Left forelimb (tissue), 1 donor: ENCODE data around the gene BMX.

Experiments
- DNase-seq: peaks from one replicate; pipeline ENCODE4 v3.0.0-alpha.2; 2018; ENCODE audit warnings: low spot score

Gene BMX

GRCh38 chrX:15507005-15507404, 6.4 kb downstream of the BMX start:
- no peak for DNase-seq

DNA sequence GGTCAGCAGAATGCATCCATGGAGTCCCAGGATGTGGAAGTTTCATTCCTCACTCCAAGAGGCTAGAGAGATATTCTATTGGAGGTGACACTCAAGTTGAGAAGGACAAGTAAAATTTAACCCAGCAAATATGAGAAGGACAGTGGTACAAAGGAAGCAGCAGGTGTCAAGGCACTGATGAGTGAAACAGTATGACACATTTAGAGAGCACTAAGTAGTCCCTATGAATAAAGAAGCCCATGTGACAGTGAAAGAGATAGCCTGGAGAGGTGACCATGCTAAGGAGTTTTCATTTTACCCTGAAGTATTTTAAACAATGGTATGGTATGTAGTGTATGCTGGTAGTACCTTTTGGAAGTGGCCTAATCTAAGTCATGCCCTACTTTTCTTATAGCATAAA, 9.2 kb downstream of the BMX start:
- no peak for DNase-seq

DNA sequence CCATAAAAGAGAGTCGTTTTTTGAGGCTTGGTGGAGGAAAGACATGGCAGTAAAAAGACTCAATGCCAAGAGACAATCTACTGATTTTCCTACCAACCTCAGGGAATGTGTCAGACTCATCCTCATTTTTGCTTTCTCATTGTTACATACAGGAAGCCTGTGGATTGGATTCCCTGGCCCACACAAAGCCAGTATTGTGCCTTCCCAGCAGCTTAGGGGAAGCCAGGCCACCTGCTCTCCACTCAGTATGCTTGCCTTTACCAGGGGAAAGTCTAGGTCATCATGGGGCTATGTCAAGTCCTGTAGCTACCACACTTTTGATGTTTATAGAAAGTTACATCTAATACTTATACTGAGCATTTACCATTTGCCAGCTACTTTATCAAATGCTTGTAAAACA, 11.0 kb downstream of the BMX start:
- DNase-seq = no peak

DNA sequence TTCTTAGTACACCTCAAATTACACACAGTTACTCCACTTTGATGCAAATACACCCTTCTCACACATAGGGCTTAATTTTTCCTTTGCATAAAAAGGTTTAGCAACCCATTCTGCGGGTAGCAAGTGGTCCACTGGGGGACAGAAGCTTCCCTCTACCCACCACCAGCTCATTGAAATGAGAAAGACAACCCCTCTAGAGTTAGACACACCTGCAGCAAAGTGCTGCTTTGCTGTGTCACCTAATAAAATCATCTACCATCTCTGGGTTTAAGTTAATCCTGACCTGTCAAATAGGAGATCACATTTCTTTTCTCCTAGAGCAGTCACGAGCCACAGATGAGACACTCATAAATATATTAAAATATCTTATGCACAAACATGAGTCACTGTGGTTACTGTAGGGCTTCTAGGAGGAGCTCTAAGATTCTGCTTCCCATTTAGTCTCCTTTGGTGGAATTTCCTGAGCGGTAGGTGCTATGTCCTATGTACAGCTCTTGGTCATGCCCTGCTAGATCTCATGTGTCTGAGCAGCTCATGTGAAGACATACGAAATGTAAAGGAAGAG, 11.9 kb downstream of the BMX start:
- no peak for DNase-seq

GRCh38 chrX:15514279-15514678, 13.7 kb downstream of the BMX start:
- DNase-seq = no peak

GRCh38 chrX:15515931-15516330, 15.3 kb downstream of the BMX start:
- DNase-seq = no peak

DNA sequence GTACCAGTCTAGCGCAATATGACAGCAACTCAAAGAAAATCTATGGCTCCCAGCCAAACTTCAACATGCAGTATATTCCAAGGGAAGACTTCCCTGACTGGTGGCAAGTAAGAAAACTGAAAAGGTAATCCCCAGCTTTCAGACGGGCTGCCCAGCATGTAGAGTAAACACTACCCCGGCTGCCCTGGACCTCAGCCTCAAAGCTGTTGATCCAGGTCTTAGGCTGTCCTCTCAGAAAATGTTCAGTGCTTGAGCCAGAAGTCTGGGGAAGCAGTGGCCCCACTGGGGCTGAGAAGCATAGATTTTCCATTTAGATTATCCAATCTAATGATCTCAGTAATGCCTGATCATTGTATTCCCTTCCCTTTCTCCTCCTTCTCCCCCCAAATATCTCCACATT, 21.9 kb downstream of the BMX start:
- no peak for DNase-seq

DNA sequence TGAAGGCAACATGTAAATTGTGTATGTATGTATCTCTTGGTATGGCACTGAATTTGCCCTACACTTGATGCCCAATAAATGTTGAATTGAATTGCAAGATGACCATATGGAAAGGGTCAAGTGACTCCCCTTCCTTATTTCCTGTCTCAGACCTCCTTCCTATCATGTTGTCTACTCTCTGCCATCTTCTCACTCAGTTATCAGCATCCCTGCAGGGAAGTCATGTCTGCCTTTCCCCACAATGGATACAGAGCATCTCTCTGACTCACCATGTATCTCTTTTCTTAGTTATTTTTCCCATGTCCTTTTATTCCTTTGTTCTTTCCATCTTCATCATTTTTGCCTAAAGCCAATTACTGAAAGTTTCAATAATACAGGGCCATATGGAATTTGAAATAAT, 22.5 kb downstream of the BMX start:
- DNase-seq = no peak

GRCh38 chrX:15524417-15524816, 23.8 kb downstream of the BMX start:
- no peak for DNase-seq

- DNase-seq = no peak
These were observed 25.2 kb downstream of the BMX start for GRCh38 chrX:15525664-15526416.

GRCh38 chrX:15529165-15529564, 28.6 kb downstream of the BMX start:
- no peak for DNase-seq

DNA sequence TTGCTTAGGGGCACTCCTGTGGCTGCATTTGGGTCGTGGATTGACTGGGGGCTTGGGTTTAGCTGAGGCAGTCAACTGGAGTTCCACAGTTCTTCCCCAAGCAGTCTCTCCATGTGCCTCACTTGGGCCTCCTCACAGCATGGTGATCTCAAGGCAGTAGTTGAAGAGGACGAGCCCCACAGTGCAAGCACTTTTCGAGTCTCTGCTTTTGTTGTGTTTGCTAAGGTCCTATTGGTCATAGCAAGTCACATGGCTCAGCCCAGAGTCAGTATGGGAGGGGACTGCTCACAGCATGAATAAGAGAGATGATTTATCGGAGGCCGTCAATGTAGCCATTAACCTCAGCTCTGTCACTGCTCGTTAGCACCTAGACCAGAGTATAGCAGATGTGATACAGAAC, 29.7 kb downstream of the BMX start:
- no peak for DNase-seq

DNA sequence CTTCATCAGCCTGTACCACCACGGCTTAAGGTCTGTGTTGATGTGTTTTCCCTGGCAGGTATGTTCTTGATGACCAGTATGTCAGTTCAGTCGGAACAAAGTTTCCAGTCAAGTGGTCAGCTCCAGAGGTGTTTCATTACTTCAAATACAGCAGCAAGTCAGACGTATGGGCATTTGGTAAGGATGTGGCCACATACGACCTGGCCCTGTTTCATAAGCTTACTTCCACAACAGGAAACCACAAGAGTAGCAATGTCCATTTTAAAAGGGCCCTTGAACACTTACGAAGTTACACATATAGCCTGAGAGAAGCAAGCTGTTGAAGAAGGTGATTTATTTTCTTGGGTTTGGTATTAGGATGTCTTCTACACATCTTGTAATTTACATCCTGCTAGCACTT, 46.1 kb downstream of the BMX start:
- no peak for DNase-seq

DNA sequence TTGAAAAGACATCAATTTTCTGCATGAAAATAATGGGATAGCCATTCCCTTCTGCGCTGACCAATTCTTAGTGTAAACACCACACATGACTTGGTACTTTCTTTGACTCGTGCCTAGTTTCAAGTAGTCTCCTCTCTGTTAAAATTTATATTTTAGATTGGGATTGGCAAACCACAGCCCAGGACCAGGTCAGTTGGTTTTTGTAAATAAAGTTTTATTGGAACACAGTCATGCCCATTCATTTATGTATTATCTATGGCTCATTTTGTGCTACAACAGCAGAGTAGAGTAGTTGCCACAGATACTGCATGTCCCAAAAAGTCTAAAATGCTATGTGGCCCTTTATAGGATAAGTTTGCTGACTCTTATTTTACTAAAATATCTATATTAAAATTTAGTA, 46.7 kb downstream of the BMX start:
- no peak for DNase-seq

DNA sequence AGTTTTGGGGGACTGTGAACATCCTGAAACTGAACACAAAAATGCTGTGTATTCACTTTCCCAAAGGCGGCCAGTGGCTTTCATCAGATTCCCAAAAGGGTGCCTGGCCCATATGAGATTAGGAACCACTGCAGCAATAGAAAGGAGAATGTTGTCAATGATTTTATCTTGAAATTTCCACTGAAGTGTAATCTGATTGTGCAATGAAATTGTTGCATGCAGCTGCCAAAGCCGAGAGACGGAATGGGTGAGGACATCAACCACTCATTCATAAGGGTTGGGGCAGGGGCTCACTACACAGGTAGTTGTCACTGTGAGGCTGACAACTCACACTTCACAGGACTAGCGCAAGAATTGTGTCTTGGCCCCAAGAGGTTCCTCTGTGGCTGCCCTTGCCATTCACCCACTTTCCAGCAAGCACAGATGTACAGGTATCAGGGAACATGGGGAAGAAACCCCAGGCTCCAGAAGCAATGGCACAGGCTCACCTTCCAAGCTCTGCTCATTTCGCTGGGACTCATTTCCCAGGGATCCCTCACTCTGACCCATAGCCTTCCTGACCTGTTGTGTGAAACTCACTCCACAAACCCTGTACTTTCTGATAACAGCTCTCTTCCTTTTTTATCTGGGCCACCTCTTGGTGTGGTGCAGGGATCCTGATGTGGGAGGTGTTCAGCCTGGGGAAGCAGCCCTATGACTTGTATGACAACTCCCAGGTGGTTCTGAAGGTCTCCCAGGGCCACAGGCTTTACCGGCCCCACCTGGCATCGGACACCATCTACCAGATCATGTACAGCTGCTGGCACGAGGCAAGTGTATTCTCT, 48.8 kb downstream of the BMX start:
- no peak for DNase-seq

DNA sequence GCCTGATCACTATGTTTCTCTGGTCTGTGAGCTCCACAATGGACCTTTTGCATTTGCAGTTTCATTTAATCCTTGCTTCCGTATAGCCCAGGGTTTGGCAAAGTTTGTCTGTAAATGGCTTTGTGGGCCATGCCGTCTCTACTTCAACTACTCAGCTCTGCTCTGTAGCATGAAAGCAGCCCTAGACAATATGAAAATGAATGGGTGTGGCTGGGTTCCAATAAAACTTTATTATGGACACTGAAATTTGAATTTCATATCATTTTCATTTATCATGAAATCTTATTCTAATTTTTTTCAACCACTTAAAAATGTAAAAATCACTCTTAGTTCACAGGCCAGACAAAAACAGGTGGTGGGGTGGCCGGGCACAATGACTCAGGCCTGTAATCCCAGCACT, 58.6 kb downstream of the BMX start:
- no peak for DNase-seq

DNA sequence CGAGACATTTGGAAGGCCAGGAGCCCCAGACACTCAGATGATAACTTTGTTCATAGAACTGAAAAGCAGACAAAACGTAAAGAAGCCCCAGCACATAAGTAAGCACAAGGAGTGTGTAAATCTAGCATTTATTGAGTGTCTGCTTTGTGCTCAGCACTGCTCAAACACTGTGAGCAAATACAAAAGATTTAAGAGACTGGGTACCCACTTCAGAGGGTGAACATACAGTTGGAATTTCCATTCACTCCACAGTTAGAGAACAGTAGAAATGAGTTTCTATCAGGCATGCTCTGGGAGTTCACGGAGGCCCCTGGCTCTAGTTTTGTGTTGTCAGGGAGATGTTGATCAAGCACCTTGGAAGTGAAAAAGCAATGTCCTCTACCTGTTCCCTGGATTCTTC, 60.3 kb downstream of the BMX start:
- no peak for DNase-seq

GRCh38 chrX:15563056-15563455, 62.4 kb downstream of the BMX start:
- DNase-seq = no peak

- DNase-seq = no peak
These were observed 64.5 kb downstream of the BMX start for GRCh38 chrX:15564981-15565579.

DNA sequence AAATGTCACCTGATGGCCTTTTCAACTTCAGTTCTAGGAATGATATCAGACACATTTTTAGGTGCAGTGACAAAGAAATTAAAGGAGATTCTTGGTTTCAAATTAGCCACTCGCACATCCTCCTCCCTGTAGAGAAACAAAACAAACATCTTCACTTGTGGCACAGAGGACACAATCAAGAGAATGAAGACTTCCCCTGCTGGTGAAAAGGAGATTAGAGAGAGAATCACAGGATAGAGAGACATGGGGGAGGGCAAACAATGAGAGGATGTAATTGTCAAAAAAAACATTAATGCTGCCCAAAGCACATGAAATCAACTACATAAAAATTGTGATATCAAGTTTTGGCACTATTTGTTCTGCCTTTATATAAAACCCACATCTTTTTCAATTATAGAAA, 65.6 kb downstream of the BMX start:
- DNase-seq = no peak

DNA sequence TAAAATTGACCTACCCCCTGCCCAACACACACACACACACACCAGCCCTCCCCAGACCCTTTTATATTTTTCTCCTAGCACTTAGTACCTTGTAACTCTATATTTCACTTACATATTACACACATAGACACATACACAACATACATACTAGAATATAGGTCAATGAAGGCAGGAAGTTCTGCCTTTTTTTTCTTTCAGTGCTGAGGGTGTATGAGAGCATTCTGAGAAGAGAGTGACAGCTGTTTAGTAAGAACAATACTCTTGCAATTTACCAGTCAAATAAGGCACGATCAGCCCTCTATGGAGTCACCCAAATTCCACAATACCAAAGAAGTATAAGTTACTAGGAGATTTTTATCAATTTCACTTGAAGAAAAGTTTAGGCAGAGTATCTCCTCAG, 66.7 kb downstream of the BMX start:
- no peak for DNase-seq

DNA sequence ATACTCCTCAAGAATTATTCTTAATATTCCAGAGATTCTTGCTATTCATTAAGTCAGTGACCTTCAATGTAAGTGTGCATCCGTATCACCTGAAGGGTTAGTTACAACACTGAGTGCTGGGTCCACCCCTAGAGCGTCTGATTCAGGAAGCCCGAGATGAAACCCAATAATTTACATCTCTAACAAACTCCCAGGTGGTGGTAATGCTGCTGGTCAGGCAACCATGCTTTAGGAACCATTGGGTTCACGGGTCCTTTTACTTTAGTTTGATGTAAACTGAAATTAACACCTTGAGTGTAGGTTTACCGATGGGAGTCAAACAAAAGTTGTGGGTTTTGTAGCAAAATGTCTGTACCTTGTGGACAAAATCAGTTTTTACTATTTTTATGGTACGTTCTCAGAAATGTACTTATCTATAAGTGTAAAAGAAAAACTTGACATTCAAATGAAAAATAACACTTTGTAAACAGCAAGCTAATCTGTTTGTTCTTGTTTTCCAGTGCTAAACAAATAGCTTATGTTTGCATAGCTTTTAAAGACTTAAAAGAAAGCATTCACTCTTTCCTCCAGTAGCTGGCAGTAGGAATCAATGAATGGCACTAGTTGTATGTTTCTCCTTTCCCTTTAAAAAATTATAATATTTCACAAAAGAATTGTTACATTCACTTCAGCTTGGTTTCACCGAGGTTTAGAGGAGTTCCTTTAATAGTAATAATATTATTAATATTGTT, 67.4 kb downstream of the BMX start:
- no peak for DNase-seq
